HG03045 (cell line): ENCODE results near the gene CRYBB2.
"Not testable (repeated sequence)": the region's sequence is repeated elsewhere in the genome, so short reads cannot be mapped to it uniquely, and the experiment has no call there.

Source experiments
- ATAC-seq: cut with Tn5 transposase; IDR thresholded peaks from one replicate; pipeline ENCODE4 v1.9.1; 2021; ENCODE audit warnings: mild to moderate bottlenecking, moderate library complexity; ENCODE audit not compliant: unreplicated experiment

Gene CRYBB2

GRCh38 chr22:25199731-25200520, 19.5 kb upstream of the CRYBB2 start, which contains the start of gene CRYBB3:
Gene CRYBB3 (plus strand): TSS chr22:25199858. CDS start chr22:25201397, 1,539 bp downstream.
- no peak for ATAC-seq

GRCh38 chr22:25200967-25201366, 18.5 kb upstream of the CRYBB2 start:
- no peak for ATAC-seq

- no peak for ATAC-seq
Observed at GRCh38 chr22:25201557-25202273, 17.7 kb upstream of the CRYBB2 start.

GRCh38 chr22:25202290-25202921, 17.0 kb upstream of the CRYBB2 start:
- no peak for ATAC-seq

- ATAC-seq, result no peak
Observed at GRCh38 chr22:25203082-25203481, 16.4 kb upstream of the CRYBB2 start.

- not testable (repeated sequence) for ATAC-seq
Observed at GRCh38 chr22:25204547-25204946, 14.9 kb upstream of the CRYBB2 start.

- ATAC-seq, result no peak
Observed at GRCh38 chr22:25205847-25206246, 13.6 kb upstream of the CRYBB2 start.

- no peak for ATAC-seq
Observed at GRCh38 chr22:25206998-25207397, 12.4 kb upstream of the CRYBB2 start.

GRCh38 chr22:25207553-25208157, 11.8 kb upstream of the CRYBB2 start:
- no peak for ATAC-seq

- no peak for ATAC-seq
Observed at GRCh38 chr22:25208328-25208727, 11.1 kb upstream of the CRYBB2 start.

- no peak for ATAC-seq
Observed at GRCh38 chr22:25208743-25209505, 10.5 kb upstream of the CRYBB2 start.

- no peak for ATAC-seq
Observed at GRCh38 chr22:25210793-25211192, 8.6 kb upstream of the CRYBB2 start.

- no peak for ATAC-seq
Observed at GRCh38 chr22:25212337-25212736, 7.1 kb upstream of the CRYBB2 start.

- no peak for ATAC-seq
Observed at GRCh38 chr22:25213221-25213620, 6.2 kb upstream of the CRYBB2 start.

- ATAC-seq, result no peak
Observed at GRCh38 chr22:25216230-25216629, 3.2 kb upstream of the CRYBB2 start.

GRCh38 chr22:25219948-25220442, 556 bp downstream of the CRYBB2 start:
- no peak for ATAC-seq

GRCh38 chr22:25221790-25222189, 2.4 kb downstream of the CRYBB2 start:
- no peak for ATAC-seq

- ATAC-seq, result no peak
Observed at GRCh38 chr22:25223269-25223850, 3.9 kb downstream of the CRYBB2 start.

- no peak for ATAC-seq
Observed at GRCh38 chr22:25228822-25229221, 9.4 kb downstream of the CRYBB2 start.

GRCh38 chr22:25230760-25231159, 11.3 kb downstream of the CRYBB2 start:
- ATAC-seq, result not testable (repeated sequence)
